Heart right ventricle (tissue), 16 donors: ENCODE measurements around the gene SMYD2. TPM values are rescaled to one million over a fixed set of nuclear protein-coding genes. Genes with fewer than 3 reads are reported as not detected.

Experiments
- ATAC-seq, 8 donors: fragments of 200-7000 bp; cut with Tn5 transposase; one replicate each; pipeline ENCODE4 v1.9.1; 2020; ENCODE audit warnings: mild to moderate bottlenecking in 8 of 8, moderate library complexity in 8 of 8, moderate number of reproducible peaks in 1 of 8
- DNase-seq, 2 donors: peaks; one replicate each; pipeline ENCODE4 v3.0.0-alpha.2; 2020
- H3K27ac ChIP-seq, 10 donors: fragments of 200-600 bp; sonication (generic) in 2 of 10; one replicate each; pipeline versions ENCODE4 v1.5.0 to v1.8.0; 2020 to 2022; ENCODE audit warnings: mild to moderate bottlenecking in 3 of 10
- H3K27me3 ChIP-seq, 7 donors: fragments of 200-600 bp; one replicate each; pipeline ENCODE4 v1.8.0; 2021 to 2022; ENCODE audit warnings: mild to moderate bottlenecking in 2 of 7
- H3K36me3 ChIP-seq, 9 donors: fragments of 200-600 bp; sonication (generic) in 1 of 9; one replicate each; pipeline versions ENCODE4 v1.5.0 to v1.8.0; 2020 to 2022; ENCODE audit warnings: mild to moderate bottlenecking in 2 of 9
- H3K4me1 ChIP-seq, 9 donors: fragments of 200-600 bp; sonication (generic) in 1 of 9; one replicate each; pipeline versions ENCODE4 v1.5.0 to v1.8.0; 2020 to 2022; ENCODE audit warnings: mild to moderate bottlenecking in 4 of 9
- H3K4me3 ChIP-seq, 10 donors: fragments of 200-600 bp; sonication (generic) in 2 of 10; one replicate each; pipeline versions ENCODE4 v1.5.0 to v1.8.0; 2020 to 2022; ENCODE audit warnings: mild to moderate bottlenecking in 7 of 10, moderate library complexity in 2 of 10
- H3K9me3 ChIP-seq, 11 donors: fragments of 200-600 bp in 10 of 11; sonication (generic) in 2 of 11; one replicate each; pipeline versions ENCODE4 v1.5.0 to v1.8.0; 2013 to 2022; ENCODE audit warnings: mild to moderate bottlenecking in 2 of 11, control low read depth in 1 of 11, moderate library complexity in 1 of 11
- WGBS, 2 donors: extraction: QIAGEN DNeasy Blood & Tissue Kit; methylation state at CpG; one replicate each; pipeline ENCODE4 v1.1.7; 2013; ENCODE audit warnings: inconsistent platforms in 1 of 2; 5-methylcytosine and 5-hydroxymethylcytosine counted together
- intact Hi-C, 10 donors: fragments of 100-400 bp; cut with DNase I; formaldehyde crosslinking; loops; one replicate each; pipeline versions ENCODE4 v1.11.1 to v1.14.2; 2022
- polyA plus RNA-seq, 2 donors: library from polyadenylated mRNA; stranded (reverse); fragments of 200-250 nt; gene quantifications; one replicate each; pipeline ENCODE4 v1.2.3, GENCODE V29; 2013
- total RNA-seq, 10 donors: library from RNA; stranded (reverse); fragmentation: NEBNext Ultra II Directional in 3 of 10; extraction: Animal tissue kit (Norgen Biotek cat#: 25700) in 3 of 10; gene quantifications; one replicate each; pipeline versions ENCODE4 v1.2.1 to v1.2.4, GENCODE V29; 2021 to 2023
- TF ChIP-seq, protein P1 (sequence below), 9 donors: fragments of 200-600 bp; sonication (generic) in 2 of 9; IDR thresholded peaks; one replicate each; pipeline versions ENCODE4 v1.5.0 to v1.8.0; 2021 to 2022; ENCODE audit warnings: antibody characterized with exemption in 9 of 9, mild to moderate bottlenecking in 5 of 9, moderate library complexity in 1 of 9
- donor health status: Arrhythmogenic right ventricular cardiomyopathy.
- donor health status: ischemic (EF 13 %, LVEDD 7.1; RV severe dilation, severe dysfunction).
- donor health status: healthy with polysubstance abuse.
- donor health status: DM: no; HTN: yes; CAD: no.
- donor health status: DM: no; HTN: no; CAD: no.
- donor health status: ischemic (EF 25% LVEDD 6.9; RV normal size, moderate dysfunction).
- donor health status: ischemic (EF 25% LVEDD 5.7; RV mildly dilated, moderate dysfunction).
- donor health status: healthy.
- donor health status: DM: yes; HTN: yes; CAD: no.
- donor health status: Ischemic cardiomyopathy.
- donor health status: ischemic (EF 35%, LVEDD 5.7; RV mildly dilated, moderate dysfunction).
- donor health status: nonischemic (EF 11% LVEDD 7.7; RV severe dilation, severe dysfunction).
- donor health status: DM: yes; HTN: yes; CAD: no.
- donor health status: PGD.
- donor health status: ischemic (EF 29% LVEDD 5.4; RV normal size, mild dysfunction).
- donor health status: nonischemic (EF 23%, LVEDD 6.1; RV moderate dilation, normal function).

Gene SMYD2
- total and polyA plus RNA-seq, 12 donors, result 97.3 to 438 (median 292) TPM

- TF ChIP-seq, protein P1, sequence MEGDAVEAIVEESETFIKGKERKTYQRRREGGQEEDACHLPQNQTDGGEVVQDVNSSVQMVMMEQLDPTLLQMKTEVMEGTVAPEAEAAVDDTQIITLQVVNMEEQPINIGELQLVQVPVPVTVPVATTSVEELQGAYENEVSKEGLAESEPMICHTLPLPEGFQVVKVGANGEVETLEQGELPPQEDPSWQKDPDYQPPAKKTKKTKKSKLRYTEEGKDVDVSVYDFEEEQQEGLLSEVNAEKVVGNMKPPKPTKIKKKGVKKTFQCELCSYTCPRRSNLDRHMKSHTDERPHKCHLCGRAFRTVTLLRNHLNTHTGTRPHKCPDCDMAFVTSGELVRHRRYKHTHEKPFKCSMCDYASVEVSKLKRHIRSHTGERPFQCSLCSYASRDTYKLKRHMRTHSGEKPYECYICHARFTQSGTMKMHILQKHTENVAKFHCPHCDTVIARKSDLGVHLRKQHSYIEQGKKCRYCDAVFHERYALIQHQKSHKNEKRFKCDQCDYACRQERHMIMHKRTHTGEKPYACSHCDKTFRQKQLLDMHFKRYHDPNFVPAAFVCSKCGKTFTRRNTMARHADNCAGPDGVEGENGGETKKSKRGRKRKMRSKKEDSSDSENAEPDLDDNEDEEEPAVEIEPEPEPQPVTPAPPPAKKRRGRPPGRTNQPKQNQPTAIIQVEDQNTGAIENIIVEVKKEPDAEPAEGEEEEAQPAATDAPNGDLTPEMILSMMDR (IDR thresholded peaks at IDR 0.05), result no peak
- intact Hi-C loops, result loop anchor here in 4 of 10 donors (1.0 to 5.0 kb wide), 3 partner anchors 34 to 45 kb away; no protein-coding TSS in a partner anchor
- H3K4me1 ChIP-seq, result peaks cover 4 to 68% (median 33%) of the 10 kb centered on the region in 9 donors
- peaks cover 0 to under 1% (median 0%) of the 10 kb centered on the region in 9 donors for H3K36me3 ChIP-seq
- no peaks in the 10 kb centered on the region for H3K9me3 ChIP-seq
- peak overlapping the region; percentile 67 to 96 (median 80) for H3K4me3 ChIP-seq
- no peaks in the 10 kb centered on the region for H3K27me3 ChIP-seq
- peak; percentile 1 to 41 (median 36) for ATAC-seq
- peak overlapping the region; percentile 95 to 100 (median 98) for H3K27ac ChIP-seq
- WGBS, 2 donors, result 6% methylated on average over 14 of the region's 14 CpGs
- DNase-seq, result peak; percentile 46 to 64
These were observed 1.0 kb downstream of the SMYD2 start for GRCh38 chr1:214281720-214282629.

DNA sequence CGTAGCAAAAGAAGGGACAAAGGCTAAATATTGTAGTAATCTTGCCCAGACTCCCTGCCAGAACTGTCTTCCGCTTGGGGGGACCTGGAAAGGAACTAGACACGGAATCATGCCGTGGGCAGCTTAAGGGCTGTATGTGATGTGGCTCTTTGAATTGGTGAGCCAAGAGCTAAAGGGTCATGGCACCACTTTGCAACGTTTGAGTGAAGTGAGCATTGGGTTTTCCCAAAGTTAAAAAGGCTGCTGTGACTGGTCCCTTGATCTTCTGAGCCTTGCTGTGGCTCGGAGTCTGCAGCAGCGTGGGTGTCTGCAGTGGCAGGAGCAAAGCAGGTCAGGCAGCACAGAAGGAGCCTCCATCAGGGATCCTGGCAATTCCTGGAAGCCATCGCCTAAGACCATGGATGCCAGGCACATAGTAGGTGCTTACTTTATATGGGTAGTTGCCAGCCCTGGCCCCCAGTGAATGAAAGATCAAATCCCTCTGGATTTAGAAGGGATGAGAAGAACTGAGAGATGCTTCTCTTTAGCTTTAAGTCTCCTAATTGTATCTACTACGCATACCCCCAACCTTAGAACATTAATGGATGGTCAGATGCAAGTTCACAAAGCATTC, 1.8 kb downstream of the SMYD2 start:
- 46 to 55% methylated on average over 9 of the region's 9 CpGs for WGBS, 2 donors
- ATAC-seq, result no peak
- H3K27ac ChIP-seq, result peak overlapping the region; percentile 24 to 100 (median 98)
- TF ChIP-seq, protein P1 (IDR thresholded peaks at IDR 0.05), result no peak
- no peak for DNase-seq
- intact Hi-C loops, result loop anchor here in 3 of 10 donors (5.0 kb wide), 2 partner anchors 35 to 45 kb away; no protein-coding TSS in a partner anchor
- peaks cover 0 to 8% (median 0%) of the 10 kb centered on the region in 9 donors for H3K36me3 ChIP-seq
- H3K4me1 ChIP-seq, result peaks cover 0 to 60% (median 33%) of the 10 kb centered on the region in 9 donors
- H3K4me3 ChIP-seq, result peak overlapping the region in 8 of 10 donors; percentile 67 to 96 (median 78)
- no peaks in the 10 kb centered on the region for H3K27me3 ChIP-seq
- no peaks in the 10 kb centered on the region for H3K9me3 ChIP-seq

- intact Hi-C loops, result no loop called here
- Histone ChIP-seq H3K27me3 (no peaks in the 10 kb centered on the region), H3K36me3 (peaks cover 0 to 14% (median 0%) of the 10 kb centered on the region in 9 donors), H3K27ac (peak overlapping the region in 6 of 10 donors; percentile 24 to 100 (median 98)), H3K4me1 (peaks cover 0 to 62% (median 44%) of the 10 kb centered on the region in 9 donors), H3K4me3 (peak overlapping the region in 1 of 10 donors; percentile 96), H3K9me3 (no peaks in the 10 kb centered on the region)
- DNase-seq (no peak), ATAC-seq (no peak)
- WGBS, 2 donors, result 71 to 84% methylated on average over 7 of the region's 7 CpGs
- TF ChIP-seq, protein P1 (IDR thresholded peaks at IDR 0.05), result no peak
These were observed 4.9 kb downstream of the SMYD2 start for GRCh38 chr1:214285610-214286440.
